WTC11 (cell line): ENCODE measurements around the gene KRT6C. TPM values are rescaled to one million over a fixed set of nuclear protein-coding genes. Genes with fewer than 3 reads are reported as not detected.

Experiments
- ATAC-seq: fragments of 200-7000 bp; cut with Tn5 transposase; 2 replicates; pipeline ENCODE4 v1.10.0; 2021; ENCODE audit warnings: mild to moderate bottlenecking, moderate library complexity
- CTCF ChIA-PET: fragments of 300-600 bp; sonication (Branson Sonifier 250); formaldehyde crosslinking; loops from one replicate; lab custom pipeline; 2021; ENCODE audit warnings: antibody characterized with exemption; lab: Charles Lee
- POLR2A ChIA-PET: fragments of 350-600 bp; sonication (Branson Sonifier 250); formaldehyde crosslinking; loops from one replicate; lab custom pipeline; 2021; ENCODE audit warnings: antibody characterized with exemption; lab: Charles Lee
- DNase-seq: peaks from one replicate; pipeline ENCODE4 v3.0.0; 2021; ENCODE audit warnings: low spot score
- H3K27ac Mint-ChIP-seq: 2 replicates; pipeline ENCODE4 v1.8.0; 2021; ENCODE audit warnings: mixed read lengths
- H3K27me3 Mint-ChIP-seq: 2 replicates; pipeline ENCODE4 v1.8.0; 2021; ENCODE audit warnings: low read depth, mild to moderate bottlenecking, moderate library complexity, mixed read lengths
- H3K36me3 Mint-ChIP-seq: 2 replicates; pipeline ENCODE4 v1.8.0; 2021; ENCODE audit warnings: mixed read lengths
- H3K4me1 Mint-ChIP-seq: 2 replicates; pipeline ENCODE4 v1.8.0; 2022; ENCODE audit warnings: mixed read lengths
- H3K4me3 Mint-ChIP-seq: 2 replicates; pipeline ENCODE4 v1.8.0; 2021; ENCODE audit warnings: mild to moderate bottlenecking, moderate library complexity, mixed read lengths
- H3K9me3 Mint-ChIP-seq: 2 replicates; pipeline ENCODE4 v1.8.0; 2021; ENCODE audit warnings: mixed read lengths
- CDX4 ChIP-seq: fragments of 250-450 bp; sonication (Bioruptor Pico); IDR thresholded peaks from 2 replicates; pipeline ENCODE4 v1.9.0; 2021; ENCODE audit warnings: moderate library complexity, mild to moderate bottlenecking, inconsistent platforms, borderline replicate concordance
- MLX ChIP-seq: sonication (generic); formaldehyde crosslinking; IDR thresholded peaks from 2 replicates; pipeline ENCODE4 v1.8.1; 2023; ENCODE audit warnings: mild to moderate bottlenecking, missing genetic modification reagents, moderate library complexity
- NFE2L1 ChIP-seq: sonication (generic); formaldehyde crosslinking; IDR thresholded peaks from 2 replicates; pipeline ENCODE4 v1.8.1; 2023; ENCODE audit warnings: missing genetic modification reagents
- OVOL2 ChIP-seq: fragments of 250-450 bp; sonication (Bioruptor Pico); IDR thresholded peaks from 2 replicates; pipeline ENCODE4 v1.9.0; 2021; ENCODE audit warnings: mild to moderate bottlenecking, borderline replicate concordance
- PREB ChIP-seq: sonication (generic); formaldehyde crosslinking; IDR thresholded peaks from 2 replicates; pipeline ENCODE4 v1.8.1; 2022; ENCODE audit warnings: mild to moderate bottlenecking, missing genetic modification reagents, moderate library complexity, borderline replicate concordance
- TEAD4 ChIP-seq: sonication (generic); formaldehyde crosslinking; IDR thresholded peaks from 2 replicates; pipeline ENCODE4 v1.8.0; 2022; ENCODE audit warnings: mild to moderate bottlenecking, missing genetic modification reagents
- ZMAT4 ChIP-seq: fragments of 250-450 bp; sonication (Bioruptor Pico); IDR thresholded peaks from 2 replicates; pipeline ENCODE4 v1.9.0; 2021; ENCODE audit warnings: mild to moderate bottlenecking
- ZNF317 ChIP-seq: sonication (generic); formaldehyde crosslinking; IDR thresholded peaks from 2 replicates; pipeline ENCODE4 v1.8.1; 2023; ENCODE audit warnings: low read depth, mild to moderate bottlenecking, moderate library complexity, missing genetic modification reagents, borderline replicate concordance
- ZNF423 ChIP-seq: fragments of 250-450 bp; sonication (Bioruptor Pico); IDR thresholded peaks from 2 replicates; pipeline ENCODE4 v2.1.2; 2022; ENCODE audit warnings: mild to moderate bottlenecking, moderate library complexity
- ZSCAN18 ChIP-seq: fragments of 250-450 bp; sonication (Bioruptor Pico); IDR thresholded peaks from 2 replicates; pipeline ENCODE4 v2.1.2; 2022; ENCODE audit warnings: mild to moderate bottlenecking, moderate library complexity
- total RNA-seq: library from RNA; stranded (reverse); gene quantifications from 3 replicates; pipeline ENCODE4 v1.2.3, GENCODE V29; 2021
- TF ChIP-seq, protein P1 (sequence below): sonication (generic); formaldehyde crosslinking; IDR thresholded peaks from 2 replicates; pipeline ENCODE4 v1.8.0; 2023; ENCODE audit warnings: missing genetic modification reagents, mild to moderate bottlenecking, borderline replicate concordance
- TF ChIP-seq, protein P2 (sequence below): sonication (generic); formaldehyde crosslinking; IDR thresholded peaks from 2 replicates; pipeline ENCODE4 v1.8.1; 2023; ENCODE audit warnings: mild to moderate bottlenecking, missing genetic modification reagents
- TF ChIP-seq, protein P3 (sequence below): sonication (generic); formaldehyde crosslinking; conservative IDR thresholded peaks from 2 replicates; pipeline ENCODE4 v1.8.1; 2022; ENCODE audit warnings: mild to moderate bottlenecking, missing genetic modification reagents

KRT6C gene
- total RNA-seq, 1 experiment from 2014 or later = not detected

- no peak for TF ChIP-seq CDX4 (CRISPR knock-in tag)
- TF ChIP-seq ZNF317 (CRISPR knock-in tag) = no peak
Observed at GRCh38 chr12:52439420-52439819, 34.2 kb downstream of the KRT6C start (continued).

GRCh38 chr12:52438305-52439301 is 35.0 kb downstream of the KRT6C start:
- ATAC-seq (no peak), DNase-seq (no peak)
- ChIA-PET POLR2A (no interaction called here), CTCF (no interaction called here)
- Mint-ChIP-seq H3K9me3 (no peaks in the 10 kb centered on the region), H3K27me3 (no peaks in the 10 kb centered on the region), H3K4me3 (no peak overlapping the region), H3K36me3 (no peaks in the 10 kb centered on the region), H3K27ac (no peak overlapping the region), H3K4me1 (peaks cover 30% of the 10 kb centered on the region)
- TF ChIP-seq, protein P1, sequence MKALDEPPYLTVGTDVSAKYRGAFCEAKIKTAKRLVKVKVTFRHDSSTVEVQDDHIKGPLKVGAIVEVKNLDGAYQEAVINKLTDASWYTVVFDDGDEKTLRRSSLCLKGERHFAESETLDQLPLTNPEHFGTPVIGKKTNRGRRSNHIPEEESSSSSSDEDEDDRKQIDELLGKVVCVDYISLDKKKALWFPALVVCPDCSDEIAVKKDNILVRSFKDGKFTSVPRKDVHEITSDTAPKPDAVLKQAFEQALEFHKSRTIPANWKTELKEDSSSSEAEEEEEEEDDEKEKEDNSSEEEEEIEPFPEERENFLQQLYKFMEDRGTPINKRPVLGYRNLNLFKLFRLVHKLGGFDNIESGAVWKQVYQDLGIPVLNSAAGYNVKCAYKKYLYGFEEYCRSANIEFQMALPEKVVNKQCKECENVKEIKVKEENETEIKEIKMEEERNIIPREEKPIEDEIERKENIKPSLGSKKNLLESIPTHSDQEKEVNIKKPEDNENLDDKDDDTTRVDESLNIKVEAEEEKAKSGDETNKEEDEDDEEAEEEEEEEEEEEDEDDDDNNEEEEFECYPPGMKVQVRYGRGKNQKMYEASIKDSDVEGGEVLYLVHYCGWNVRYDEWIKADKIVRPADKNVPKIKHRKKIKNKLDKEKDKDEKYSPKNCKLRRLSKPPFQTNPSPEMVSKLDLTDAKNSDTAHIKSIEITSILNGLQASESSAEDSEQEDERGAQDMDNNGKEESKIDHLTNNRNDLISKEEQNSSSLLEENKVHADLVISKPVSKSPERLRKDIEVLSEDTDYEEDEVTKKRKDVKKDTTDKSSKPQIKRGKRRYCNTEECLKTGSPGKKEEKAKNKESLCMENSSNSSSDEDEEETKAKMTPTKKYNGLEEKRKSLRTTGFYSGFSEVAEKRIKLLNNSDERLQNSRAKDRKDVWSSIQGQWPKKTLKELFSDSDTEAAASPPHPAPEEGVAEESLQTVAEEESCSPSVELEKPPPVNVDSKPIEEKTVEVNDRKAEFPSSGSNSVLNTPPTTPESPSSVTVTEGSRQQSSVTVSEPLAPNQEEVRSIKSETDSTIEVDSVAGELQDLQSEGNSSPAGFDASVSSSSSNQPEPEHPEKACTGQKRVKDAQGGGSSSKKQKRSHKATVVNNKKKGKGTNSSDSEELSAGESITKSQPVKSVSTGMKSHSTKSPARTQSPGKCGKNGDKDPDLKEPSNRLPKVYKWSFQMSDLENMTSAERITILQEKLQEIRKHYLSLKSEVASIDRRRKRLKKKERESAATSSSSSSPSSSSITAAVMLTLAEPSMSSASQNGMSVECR (CRISPR knock-in tag) = no peak

DNA sequence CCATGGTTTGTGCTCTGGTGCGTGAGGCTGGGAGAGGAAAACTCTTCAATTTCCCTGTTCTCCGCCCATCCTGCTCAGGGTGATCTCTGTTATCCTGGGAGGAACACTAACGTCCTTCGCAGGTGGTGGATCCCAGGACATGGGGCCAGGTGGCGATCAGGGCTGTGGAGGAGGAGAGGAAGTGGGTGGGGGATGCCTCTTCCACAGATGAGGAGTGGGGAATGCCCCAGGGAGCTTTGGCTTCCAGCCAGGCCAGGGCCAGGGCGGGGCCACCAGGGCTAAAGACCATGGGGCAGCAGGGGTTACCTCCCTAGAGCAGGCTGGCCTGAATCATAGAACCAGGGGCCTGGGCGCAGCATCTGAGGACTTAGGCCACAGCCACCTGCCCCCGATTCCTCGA is 36.1 kb downstream of the KRT6C start:
- Mint-ChIP-seq H3K36me3 (no peaks in the 10 kb centered on the region), H3K4me3 (no peak overlapping the region), H3K27ac (no peak overlapping the region), H3K4me1 (peaks cover 20% of the 10 kb centered on the region), H3K9me3 (no peaks in the 10 kb centered on the region), H3K27me3 (no peaks in the 10 kb centered on the region)
- DNase-seq (no peak), ATAC-seq (no peak)
- POLR2A ChIA-PET = no interaction called here
- CTCF ChIA-PET = interaction anchor here (1.6 kb wide), 1 partner anchor 10 kb away, joined by 4 read pairs; no protein-coding TSS in a partner anchor
- TF ChIP-seq ZNF423 (CRISPR knock-in tag) = no peak

GRCh38 chr12:52436828-52437474 is 36.7 kb downstream of the KRT6C start:
- ATAC-seq = no peak
- ChIA-PET CTCF (interaction anchor here (1.6 kb wide), 1 partner anchor 9 kb away, joined by 4 read pairs; no protein-coding TSS in a partner anchor), POLR2A (no interaction called here)
- no peaks in the 10 kb centered on the region for H3K27me3 Mint-ChIP-seq
- no peak overlapping the region for H3K4me3 Mint-ChIP-seq
- DNase-seq = no peak
- H3K4me1 Mint-ChIP-seq = peaks cover 15% of the 10 kb centered on the region
- H3K27ac Mint-ChIP-seq = no peak overlapping the region
- no peaks in the 10 kb centered on the region for H3K9me3 Mint-ChIP-seq
- H3K36me3 Mint-ChIP-seq = no peaks in the 10 kb centered on the region
- TF ChIP-seq CDX4 (CRISPR knock-in tag) (no peak), ZMAT4 (CRISPR knock-in tag) (no peak), OVOL2 (CRISPR knock-in tag) (no peak), MLX (CRISPR knock-in tag) (no peak), PREB (CRISPR knock-in tag) (no peak), TEAD4 (CRISPR knock-in tag) (no peak), NFE2L1 (no peak), ZSCAN18 (CRISPR knock-in tag) (no peak)
- TF ChIP-seq, protein P2, sequence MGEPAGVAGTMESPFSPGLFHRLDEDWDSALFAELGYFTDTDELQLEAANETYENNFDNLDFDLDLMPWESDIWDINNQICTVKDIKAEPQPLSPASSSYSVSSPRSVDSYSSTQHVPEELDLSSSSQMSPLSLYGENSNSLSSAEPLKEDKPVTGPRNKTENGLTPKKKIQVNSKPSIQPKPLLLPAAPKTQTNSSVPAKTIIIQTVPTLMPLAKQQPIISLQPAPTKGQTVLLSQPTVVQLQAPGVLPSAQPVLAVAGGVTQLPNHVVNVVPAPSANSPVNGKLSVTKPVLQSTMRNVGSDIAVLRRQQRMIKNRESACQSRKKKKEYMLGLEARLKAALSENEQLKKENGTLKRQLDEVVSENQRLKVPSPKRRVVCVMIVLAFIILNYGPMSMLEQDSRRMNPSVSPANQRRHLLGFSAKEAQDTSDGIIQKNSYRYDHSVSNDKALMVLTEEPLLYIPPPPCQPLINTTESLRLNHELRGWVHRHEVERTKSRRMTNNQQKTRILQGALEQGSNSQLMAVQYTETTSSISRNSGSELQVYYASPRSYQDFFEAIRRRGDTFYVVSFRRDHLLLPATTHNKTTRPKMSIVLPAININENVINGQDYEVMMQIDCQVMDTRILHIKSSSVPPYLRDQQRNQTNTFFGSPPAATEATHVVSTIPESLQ = no peak
- TF ChIP-seq, protein P3, sequence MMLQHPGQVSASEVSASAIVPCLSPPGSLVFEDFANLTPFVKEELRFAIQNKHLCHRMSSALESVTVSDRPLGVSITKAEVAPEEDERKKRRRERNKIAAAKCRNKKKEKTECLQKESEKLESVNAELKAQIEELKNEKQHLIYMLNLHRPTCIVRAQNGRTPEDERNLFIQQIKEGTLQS = no peak
